ENCODE data around the gene QTRT2. TPM values are rescaled to one million over a fixed set of nuclear protein-coding genes. Genes with fewer than 3 reads are reported as not detected.

QTRT2 gene
- total RNA-seq, 1 experiment from 2014 or later: 84.1 TPM

- no peaks in the 10 kb centered on the region for H3K9me3 Mint-ChIP-seq
- H3K4me2 ChIP-seq (ENCODE audit: insufficient read depth, insufficient read length, low read length): no peak overlapping the region
- no peak overlapping the region for H3K56ac ChIP-seq (ENCODE audit: insufficient read length, low read depth, low read length)
- no peak overlapping the region for H3K18ac ChIP-seq (ENCODE audit: insufficient read length, low read depth, low read length)
- H3K4ac ChIP-seq (ENCODE audit: low read depth, low read length): no peak overlapping the region
- no peaks in the 10 kb centered on the region for H3K27me3 ChIP-seq (ENCODE audit: insufficient read depth, low read length)
- TF ChIP-seq CTCF (conservative IDR thresholded peaks at IDR 0.05): no peak
- no peak for DNase-seq
- H4K91ac ChIP-seq (ENCODE audit: insufficient read length, low read depth, low read length): no peak overlapping the region
- no peak overlapping the region for H3K27ac ChIP-seq (ENCODE audit: insufficient read length, low read depth, low read length)
- H3K79me2 ChIP-seq (ENCODE audit: insufficient read depth, low read length): no peaks in the 10 kb centered on the region
- no peaks in the 10 kb centered on the region for H3K23me2 ChIP-seq (ENCODE audit: insufficient read length, low read depth, low read length, poor library complexity, severe bottlenecking)
- no peaks in the 10 kb centered on the region for H3K36me3 Mint-ChIP-seq (ENCODE audit: insufficient read depth in 1 of 3, low read depth in 3 of 3)
- no peak overlapping the region for H4K5ac ChIP-seq (ENCODE audit: insufficient read length, low read depth, low read length)
- no peak overlapping the region for H2AFZ ChIP-seq (ENCODE audit: low read length)
- no peaks in the 10 kb centered on the region for H3K9me3 ChIP-seq (ENCODE audit: control insufficient read depth, low read depth, low read length)
- no peak overlapping the region for H2BK12ac ChIP-seq (ENCODE audit: insufficient read length, low read depth, low read length)
- no peak overlapping the region for H3T11ph ChIP-seq (ENCODE audit: low read length)
- H4K20me1 ChIP-seq (ENCODE audit: control insufficient read depth, insufficient read depth, insufficient read length): no peaks in the 10 kb centered on the region
- H4K8ac ChIP-seq (replicated peaks; ENCODE audit: insufficient read length, low read depth, low read length): no peak overlapping the region
- no peak overlapping the region for H3K27ac Mint-ChIP-seq
- H2BK5ac ChIP-seq (ENCODE audit: insufficient read length, low read length): no peak overlapping the region
- WGBS (ENCODE audit: extremely low coverage, insufficient read length, low lambda C conversion rate): no CpG with 5 or more reads among the region's 1 CpG
- H3K79me1 ChIP-seq (ENCODE audit: insufficient read depth, low read depth, low read length, poor library complexity, severe bottlenecking): no peaks in the 10 kb centered on the region
- peaks cover 4% of the 10 kb centered on the region; the same call in 1 of the 2 replicates for H3K4me1 ChIP-seq (ENCODE audit: insufficient read depth, low read length)
- no peak overlapping the region for H3K4me3 Mint-ChIP-seq
- H2AK5ac ChIP-seq (ENCODE audit: insufficient read length, low read length): no peak overlapping the region
- H2BK20ac ChIP-seq (ENCODE audit: low read depth, low read length, poor library complexity, severe bottlenecking): no peak overlapping the region
- no peak overlapping the region for H3K14ac ChIP-seq (ENCODE audit: insufficient read depth, low read length)
- H3K27me3 Mint-ChIP-seq (ENCODE audit: low read depth): no peaks in the 10 kb centered on the region
- H2BK15ac ChIP-seq (ENCODE audit: low read depth, low read length): no peak overlapping the region
- no peak overlapping the region for H2BK120ac ChIP-seq (ENCODE audit: low read depth, low read length, poor library complexity, severe bottlenecking)
- H3K4me1 Mint-ChIP-seq: peaks cover 14 to 19% of the 10 kb centered on the region in 2 experiments
- H3K9ac ChIP-seq (ENCODE audit: extremely low read depth, insufficient read length, low read length): no peak overlapping the region
- H3K23ac ChIP-seq (ENCODE audit: insufficient read length, low read depth, low read length): no peak overlapping the region
Measured at GRCh38 chr3:114101101-114101500, 44.6 kb downstream of the QTRT2 start.

Measured in H9 (cell line).